ENCODE results near the gene SLC16A1.

GRCh38 chr1:112933820-112934571 lies 22.0 kb downstream of the SLC16A1 start:
- no peak for TF ChIP-seq FOXP1 (CRISPR knock-in tag; IDR thresholded peaks at IDR 0.05; ENCODE audit: borderline replicate concordance)
- TF ChIP-seq CBFB (CRISPR knock-in tag; IDR thresholded peaks at IDR 0.05; ENCODE audit: low read depth) = no peak
- TF ChIP-seq CTCF (IDR thresholded peaks at IDR 0.05) = no peak
- no peak for TF ChIP-seq CREB1 (CRISPR knock-in tag; IDR thresholded peaks at IDR 0.05)
- TF ChIP-seq ZNF671 (CRISPR knock-in tag; IDR thresholded peaks at IDR 0.05) = no peak
- no peak for TF ChIP-seq MAX (CRISPR knock-in tag; IDR thresholded peaks at IDR 0.05)
- no peak for TF ChIP-seq ZNF121 (CRISPR knock-in tag; IDR thresholded peaks at IDR 0.05)
- no peak for TF ChIP-seq GABPB1 (CRISPR knock-in tag; IDR thresholded peaks at IDR 0.05)
- no peak for TF ChIP-seq FOXK1 (CRISPR knock-in tag; IDR thresholded peaks at IDR 0.05)
- TF ChIP-seq ATF2 (CRISPR knock-in tag; IDR thresholded peaks at IDR 0.05; ENCODE audit: borderline replicate concordance, low read depth) = no peak
- TF ChIP-seq MXD4 (CRISPR knock-in tag; IDR thresholded peaks at IDR 0.05; ENCODE audit: borderline replicate concordance) = no peak
- TF ChIP-seq HMGXB4 (CRISPR knock-in tag; IDR thresholded peaks at IDR 0.05) = no peak
- no peak for TF ChIP-seq NR1H2 (CRISPR knock-in tag; IDR thresholded peaks at IDR 0.05)
- no peak for TF ChIP-seq PREB (CRISPR knock-in tag; IDR thresholded peaks at IDR 0.05; ENCODE audit: borderline replicate concordance)
